Kidney (tissue), 2 donors: Measurements from ENCODE around the gene USP17L18. TPM values are rescaled to one million over a fixed set of nuclear protein-coding genes. Genes with fewer than 3 reads are reported as not detected.

Experiments
- polyA plus RNA-seq: library from polyadenylated mRNA; stranded (reverse); fragments of 350-450 nt; fragmentation: Illumina TruSeq; extraction: RNeasy Lipid Tissue Mini Kit (QIAGEN cat#74804); gene quantifications from one replicate; pipeline ENCODE4 v1.2.3, GENCODE V29; 2014; ENCODE audit warnings: low read depth, low replicate concordance; ENCODE audit not compliant: insufficient read depth
- total RNA-seq: library from RNA; stranded (reverse); fragmentation: NEBNext Ultra II Directional; extraction: Animal tissue kit (Norgen Biotek cat#: 25700); gene quantifications from one replicate; pipeline ENCODE4 v1.2.1, GENCODE V29; 2021
- donor health status: DM: yes; HTN: yes; CAD: no.

USP17L18 gene
- total and polyA plus RNA-seq, 2 donors from 2014 or later: not detected

Other genes starting within 250 kb of the USP17L18 start
- gene FAM90A26, start 78.2 kb upstream of the USP17L18 start, total RNA-seq: not detected
- not detected for gene FAM90A26, start 78.2 kb upstream of the USP17L18 start, polyA plus RNA-seq
- not detected for gene USP17L10, start 38.0 kb upstream of the USP17L18 start, total RNA-seq
- not detected for gene USP17L10, start 38.0 kb upstream of the USP17L18 start, polyA plus RNA-seq
- not detected for gene USP17L11, start 33.2 kb upstream of the USP17L18 start, total RNA-seq
- not detected for gene USP17L11, start 33.2 kb upstream of the USP17L18 start, polyA plus RNA-seq
- gene USP17L12, start 28.5 kb upstream of the USP17L18 start, total RNA-seq: not detected
- gene USP17L12, start 28.5 kb upstream of the USP17L18 start, polyA plus RNA-seq: not detected
- not detected for gene USP17L13, start 23.7 kb upstream of the USP17L18 start, total RNA-seq
- gene USP17L13, start 23.7 kb upstream of the USP17L18 start, polyA plus RNA-seq: not detected
- not detected for gene USP17L15, start 14.2 kb upstream of the USP17L18 start, total RNA-seq
- gene USP17L15, start 14.2 kb upstream of the USP17L18 start, polyA plus RNA-seq: not detected
- 0.41 TPM for gene USP17L17, start 4.8 kb upstream of the USP17L18 start, total RNA-seq
- gene USP17L17, start 4.8 kb upstream of the USP17L18 start, polyA plus RNA-seq: not detected
- gene USP17L19, start 4.7 kb downstream of the USP17L18 start, total RNA-seq: not detected
- not detected for gene USP17L19, start 4.7 kb downstream of the USP17L18 start, polyA plus RNA-seq
- not detected for gene USP17L20, start 9.5 kb downstream of the USP17L18 start, total RNA-seq
- not detected for gene USP17L20, start 9.5 kb downstream of the USP17L18 start, polyA plus RNA-seq
- not detected for gene USP17L21, start 14.2 kb downstream of the USP17L18 start, total RNA-seq
- not detected for gene USP17L21, start 14.2 kb downstream of the USP17L18 start, polyA plus RNA-seq
- gene USP17L22, start 19.0 kb downstream of the USP17L18 start, total RNA-seq: not detected
- not detected for gene USP17L22, start 19.0 kb downstream of the USP17L18 start, polyA plus RNA-seq
- not detected for gene USP17L24, start 76.5 kb downstream of the USP17L18 start, total RNA-seq
- gene USP17L24, start 76.5 kb downstream of the USP17L18 start, polyA plus RNA-seq: not detected
- gene USP17L25, start 81.3 kb downstream of the USP17L18 start, total RNA-seq: not detected
- gene USP17L25, start 81.3 kb downstream of the USP17L18 start, polyA plus RNA-seq: not detected
- gene USP17L26, start 86.0 kb downstream of the USP17L18 start, total RNA-seq: not detected
- not detected for gene USP17L26, start 86.0 kb downstream of the USP17L18 start, polyA plus RNA-seq
- not detected for gene USP17L5, start 90.8 kb downstream of the USP17L18 start, total RNA-seq
- not detected for gene USP17L5, start 90.8 kb downstream of the USP17L18 start, polyA plus RNA-seq
- not detected for gene USP17L27, start 95.5 kb downstream of the USP17L18 start, total RNA-seq
- not detected for gene USP17L27, start 95.5 kb downstream of the USP17L18 start, polyA plus RNA-seq
- gene USP17L28, start 100.3 kb downstream of the USP17L18 start, total RNA-seq: not detected
- not detected for gene USP17L28, start 100.3 kb downstream of the USP17L18 start, polyA plus RNA-seq
- gene USP17L29, start 105.0 kb downstream of the USP17L18 start, total RNA-seq: not detected
- gene USP17L29, start 105.0 kb downstream of the USP17L18 start, polyA plus RNA-seq: not detected
- not detected for gene USP17L30, start 114.5 kb downstream of the USP17L18 start, total RNA-seq
- gene USP17L30, start 114.5 kb downstream of the USP17L18 start, polyA plus RNA-seq: not detected
- not detected for gene DEFB131A, start 195.8 kb downstream of the USP17L18 start, total RNA-seq
- gene DEFB131A, start 195.8 kb downstream of the USP17L18 start, polyA plus RNA-seq: not detected